MM.1S (cell line): ENCODE data around the gene MMAA.
"Not testable (repeated sequence)": the region's sequence is repeated elsewhere in the genome, so short reads cannot be mapped to it uniquely, and the experiment has no call there.

Source experiments
- DNase-seq: peaks from one replicate; pipeline ENCODE4 v3.0.0-alpha.2; 2015
- H2AFZ ChIP-seq: fragments of 300-600 bp; sonication (generic); 2 replicates; pipeline ENCODE4 v1.6.0; 2016; ENCODE audit warnings: antibody characterized with exemption, low read length
- H3F3A ChIP-seq: fragments of 300-600 bp; sonication (generic); 2 replicates; pipeline ENCODE4 v1.6.1; 2016; ENCODE audit warnings: mild to moderate bottlenecking, antibody characterized with exemption, low read length, moderate library complexity, mixed read lengths; ENCODE audit not compliant: insufficient read depth
- H3K27ac ChIP-seq: fragments of 300-600 bp; sonication (generic); 2 replicates; pipeline ENCODE4 v1.5.1; 2016; ENCODE audit warnings: mild to moderate bottlenecking, low read length
- H3K27me3 ChIP-seq: fragments of 300-600 bp; sonication (generic); replicated peaks from 2 replicates; pipeline ENCODE4 v1.6.0; 2016; ENCODE audit warnings: low read length; ENCODE audit not compliant: insufficient read depth
- H3K36me3 ChIP-seq: fragments of 300-600 bp; sonication (generic); replicated peaks from 2 replicates; pipeline ENCODE4 v1.6.1; 2016; ENCODE audit warnings: mild to moderate bottlenecking, low read length, mixed read lengths; ENCODE audit not compliant: insufficient read depth
- H3K4me1 ChIP-seq: fragments of 300-600 bp; sonication (generic); 2 replicates; pipeline ENCODE4 v1.6.1; 2016; ENCODE audit warnings: low read length, mixed read lengths
- H3K4me2 ChIP-seq: fragments of 300-600 bp; sonication (generic); 2 replicates; pipeline ENCODE4 v1.6.0; 2016; ENCODE audit warnings: low read depth, low read length
- H3K4me3 ChIP-seq: fragments of 300-600 bp; sonication (generic); 2 replicates; pipeline ENCODE4 v1.5.1; 2016; ENCODE audit warnings: low read length, mixed read lengths
- H3K79me2 ChIP-seq: fragments of 300-600 bp; sonication (generic); 2 replicates; pipeline ENCODE4 v1.6.1; 2016; ENCODE audit warnings: mixed run types, low read length, mixed read lengths
- H3K9ac ChIP-seq: fragments of 300-600 bp; sonication (generic); 2 replicates; pipeline ENCODE4 v1.6.1; 2016; ENCODE audit warnings: low read length, mixed read lengths
- H3K9me2 ChIP-seq: fragments of 300-600 bp; sonication (generic); replicated peaks from 2 replicates; pipeline ENCODE4 v1.6.1; 2016; ENCODE audit warnings: mild to moderate bottlenecking, low read length, mixed read lengths; ENCODE audit not compliant: insufficient read depth
- H3K9me3 ChIP-seq: fragments of 300-600 bp; sonication (generic); replicated peaks from 2 replicates; pipeline ENCODE4 v1.6.1; 2016; ENCODE audit warnings: mild to moderate bottlenecking, low read length, mixed read lengths; ENCODE audit not compliant: insufficient read depth
- H4K20me1 ChIP-seq: fragments of 300-600 bp; sonication (generic); 2 replicates; pipeline ENCODE4 v1.6.1; 2016; ENCODE audit warnings: mild to moderate bottlenecking, low read length, moderate library complexity, mixed read lengths; ENCODE audit not compliant: insufficient read depth
- EZH2 ChIP-seq: fragments of 300-600 bp; sonication (generic); optimal IDR thresholded peaks from 2 replicates; pipeline ENCODE3; 2017; ENCODE audit warnings: low read depth, mild to moderate bottlenecking, antibody characterized with exemption, low read length, mixed read lengths
- EZH2phosphoT487 ChIP-seq: fragments of 300-600 bp; sonication (generic); IDR thresholded peaks from 2 replicates; pipeline ENCODE4 v1.6.1; 2018; ENCODE audit warnings: antibody characterized with exemption, low read length
- TF ChIP-seq, protein P1 (sequence below): fragments of 300-600 bp; sonication (generic); IDR thresholded peaks from 2 replicates; pipeline ENCODE4 v1.5.1; 2016; ENCODE audit warnings: antibody characterized with exemption, low read length, mixed read lengths

Gene MMAA

DNA sequence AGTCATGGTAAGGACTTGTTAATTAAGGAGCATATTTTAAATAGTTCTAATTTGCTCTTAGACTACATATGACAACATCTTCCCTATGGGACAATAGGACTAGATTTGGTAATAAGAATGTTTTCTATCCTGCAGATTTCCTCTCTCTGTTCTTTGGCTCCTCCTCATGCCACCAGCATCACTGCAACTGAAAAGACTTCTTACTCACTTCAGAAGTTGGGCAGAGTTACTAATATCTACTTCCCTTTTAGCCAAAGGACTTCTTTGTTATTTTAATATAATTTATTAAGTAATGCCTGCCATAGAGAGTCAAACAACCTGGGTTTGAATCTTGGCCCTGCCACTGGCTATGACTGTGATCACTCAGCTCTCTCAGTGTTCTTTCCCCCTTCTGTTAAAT, 16.4 kb downstream of the MMAA start:
- no peak overlapping the region for H3K9ac ChIP-seq
- H3F3A ChIP-seq, result no peaks in the 10 kb centered on the region
- H3K9me2 ChIP-seq, result no peaks in the 10 kb centered on the region
- no peaks in the 10 kb centered on the region for H3K36me3 ChIP-seq
- no peaks in the 10 kb centered on the region for H3K79me2 ChIP-seq
- no peak overlapping the region for H3K4me3 ChIP-seq
- H4K20me1 ChIP-seq, result no peaks in the 10 kb centered on the region
- H3K27ac ChIP-seq, result peak overlapping the region; percentile 38; the same call in 1 of the 2 replicates
- TF ChIP-seq, protein P1, sequence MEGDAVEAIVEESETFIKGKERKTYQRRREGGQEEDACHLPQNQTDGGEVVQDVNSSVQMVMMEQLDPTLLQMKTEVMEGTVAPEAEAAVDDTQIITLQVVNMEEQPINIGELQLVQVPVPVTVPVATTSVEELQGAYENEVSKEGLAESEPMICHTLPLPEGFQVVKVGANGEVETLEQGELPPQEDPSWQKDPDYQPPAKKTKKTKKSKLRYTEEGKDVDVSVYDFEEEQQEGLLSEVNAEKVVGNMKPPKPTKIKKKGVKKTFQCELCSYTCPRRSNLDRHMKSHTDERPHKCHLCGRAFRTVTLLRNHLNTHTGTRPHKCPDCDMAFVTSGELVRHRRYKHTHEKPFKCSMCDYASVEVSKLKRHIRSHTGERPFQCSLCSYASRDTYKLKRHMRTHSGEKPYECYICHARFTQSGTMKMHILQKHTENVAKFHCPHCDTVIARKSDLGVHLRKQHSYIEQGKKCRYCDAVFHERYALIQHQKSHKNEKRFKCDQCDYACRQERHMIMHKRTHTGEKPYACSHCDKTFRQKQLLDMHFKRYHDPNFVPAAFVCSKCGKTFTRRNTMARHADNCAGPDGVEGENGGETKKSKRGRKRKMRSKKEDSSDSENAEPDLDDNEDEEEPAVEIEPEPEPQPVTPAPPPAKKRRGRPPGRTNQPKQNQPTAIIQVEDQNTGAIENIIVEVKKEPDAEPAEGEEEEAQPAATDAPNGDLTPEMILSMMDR, result no peak
- TF ChIP-seq EZH2, result no peak
- H3K4me1 ChIP-seq, result peaks cover 28% of the 10 kb centered on the region
- H3K9me3 ChIP-seq, result no peaks in the 10 kb centered on the region
- H3K27me3 ChIP-seq, result no peaks in the 10 kb centered on the region
- no peak for DNase-seq
- no peak overlapping the region; the same call in 1 of the 2 replicates for H2AFZ ChIP-seq
- H3K4me2 ChIP-seq, result no peak overlapping the region; the same call in 1 of the 2 replicates

DNA sequence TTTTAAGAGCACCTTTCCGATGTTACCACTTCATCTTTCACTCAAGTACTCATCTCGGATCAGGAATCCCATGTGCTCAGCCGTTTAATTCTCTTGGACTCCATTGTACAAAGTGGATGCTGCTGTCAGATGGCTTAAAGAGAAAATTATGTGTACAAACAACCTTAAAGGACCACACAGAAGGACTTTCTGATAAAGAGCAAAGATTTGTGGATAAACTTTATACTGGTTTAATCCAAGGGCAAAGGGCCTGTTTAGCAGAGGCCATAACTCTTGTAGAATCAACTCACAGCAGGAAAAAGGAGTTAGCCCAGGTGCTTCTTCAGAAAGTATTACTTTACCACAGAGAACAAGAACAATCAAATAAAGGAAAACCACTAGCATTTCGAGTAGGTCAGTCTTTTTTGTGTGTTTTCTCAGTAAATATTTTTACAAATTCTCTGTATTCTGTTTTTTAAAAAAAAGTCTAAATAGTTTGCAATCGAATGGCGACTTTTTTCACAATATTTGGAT, 20.1 kb downstream of the MMAA start:
- H3K27me3 ChIP-seq, result no peaks in the 10 kb centered on the region
- H3K9me2 ChIP-seq, result no peaks in the 10 kb centered on the region
- H3K9ac ChIP-seq, result no peak overlapping the region
- H3K4me2 ChIP-seq, result peak overlapping the region; percentile 55
- no peak overlapping the region for H2AFZ ChIP-seq
- no peaks in the 10 kb centered on the region for H3K36me3 ChIP-seq
- H3K27ac ChIP-seq, result peak overlapping the region; percentile 32; the same call in 1 of the 2 replicates
- H3K4me1 ChIP-seq, result peaks cover 40% of the 10 kb centered on the region
- no peaks in the 10 kb centered on the region for H3F3A ChIP-seq
- DNase-seq, result peak; percentile 68
- H3K9me3 ChIP-seq, result no peaks in the 10 kb centered on the region
- H3K79me2 ChIP-seq, result no peaks in the 10 kb centered on the region
- TF ChIP-seq, protein P1, result no peak
- TF ChIP-seq EZH2 (no peak), EZH2phosphoT487 (no peak)
- H3K4me3 ChIP-seq, result no peak overlapping the region
- no peaks in the 10 kb centered on the region for H4K20me1 ChIP-seq

DNA sequence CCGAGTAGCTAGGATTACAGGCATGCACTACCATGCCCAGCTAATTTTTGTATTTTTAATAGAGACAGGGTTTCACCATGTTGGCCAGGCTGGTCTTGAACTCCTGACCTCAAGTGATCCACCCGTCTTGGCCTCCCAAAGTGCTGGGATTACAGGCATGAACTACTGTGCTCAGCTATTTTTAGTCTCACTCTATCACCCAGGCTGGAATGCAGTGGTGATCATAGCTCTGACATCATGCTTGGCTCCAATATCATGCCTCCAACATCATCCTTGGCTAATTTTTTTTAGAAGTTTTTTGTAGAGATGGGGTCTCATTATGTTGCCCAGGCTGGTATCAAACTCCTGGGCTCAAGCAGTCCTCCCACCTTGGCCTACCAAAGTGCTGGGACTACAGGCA, 21.1 kb downstream of the MMAA start:
- DNase-seq, H3K4me2 ChIP-seq, H2AFZ ChIP-seq, H3F3A ChIP-seq, H3K27ac ChIP-seq, H3K9me2 ChIP-seq, H3K79me2 ChIP-seq, H4K20me1 ChIP-seq, H3K9me3 ChIP-seq, H3K9ac ChIP-seq, H3K4me3 ChIP-seq, H3K27me3 ChIP-seq, H3K36me3 ChIP-seq: not testable (repeated sequence)
- peaks cover 33% of the 10 kb centered on the region for H3K4me1 ChIP-seq

DNA sequence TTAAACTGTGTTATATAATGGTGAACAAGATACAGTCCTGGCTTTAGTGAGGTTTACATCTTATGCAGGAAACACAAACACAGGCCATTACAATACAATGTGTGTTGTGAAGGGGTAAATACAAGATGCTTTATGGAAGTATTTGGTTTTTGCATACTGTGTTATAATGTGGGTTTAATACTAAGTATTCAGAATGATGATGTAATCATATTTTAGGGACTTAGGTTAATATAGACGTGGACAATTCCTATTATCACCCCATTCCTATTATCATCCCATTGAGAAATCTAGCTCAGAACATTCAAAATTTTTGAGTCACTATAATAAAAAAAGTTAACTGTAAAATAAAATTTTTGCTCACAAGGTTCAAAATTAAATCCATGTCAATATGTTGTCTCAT, 24.1 kb downstream of the MMAA start:
- Histone ChIP-seq H3K27me3 (no peaks in the 10 kb centered on the region), H3K36me3 (no peaks in the 10 kb centered on the region), H3K4me3 (no peak overlapping the region), H3K9ac (no peak overlapping the region), H4K20me1 (no peaks in the 10 kb centered on the region), H3K4me1 (peaks cover 28% of the 10 kb centered on the region), H3K4me2 (no peak overlapping the region), H3K9me3 (no peaks in the 10 kb centered on the region), H2AFZ (no peak overlapping the region), H3K79me2 (no peaks in the 10 kb centered on the region), H3K9me2 (no peaks in the 10 kb centered on the region), H3K27ac (no peak overlapping the region), H3F3A (no peaks in the 10 kb centered on the region)
- no peak for DNase-seq
- TF ChIP-seq EZH2 (no peak), EZH2phosphoT487 (no peak)
- TF ChIP-seq, protein P1, result no peak
